ENCODE data around the gene ADCY9.
"Not testable (repeated sequence)": the region's sequence is repeated elsewhere in the genome, so short reads cannot be mapped to it uniquely, and the experiment has no call there.

The ADCY9 gene

DNA sequence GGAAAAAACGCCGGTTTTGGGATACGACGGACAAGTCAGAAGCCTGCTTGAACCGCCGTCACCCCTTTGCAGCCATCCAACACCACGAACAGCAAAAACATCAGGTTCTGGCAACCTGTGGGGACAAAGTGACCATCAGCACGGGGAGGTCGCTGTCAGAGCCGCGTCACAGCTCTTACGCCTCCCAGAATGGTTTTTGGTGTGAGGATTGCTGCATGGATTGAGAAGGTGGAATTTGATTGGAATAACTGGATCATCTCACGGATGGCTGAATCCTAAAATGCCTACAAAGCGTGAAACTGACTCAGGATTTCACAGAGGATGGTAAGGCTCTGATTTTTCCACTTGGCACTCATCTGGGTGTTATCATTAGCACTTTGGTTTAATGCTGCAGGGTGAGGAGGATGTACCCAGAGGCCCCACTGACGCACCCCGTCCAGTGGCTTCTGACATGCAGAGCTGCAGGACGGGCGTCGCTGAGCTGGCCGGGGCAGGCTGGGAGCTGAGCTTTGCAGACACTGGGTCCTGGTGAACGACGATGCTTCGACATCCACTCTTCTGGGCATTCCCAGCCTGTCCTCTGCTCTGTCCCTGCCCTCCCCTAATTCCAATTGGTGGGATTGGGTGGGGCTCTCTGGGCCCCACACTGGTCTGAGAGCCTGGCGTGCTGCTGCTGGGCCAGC, 162.4 kb downstream of the ADCY9 start:
- no peak for DNase-seq (ENCODE audit: low read depth in 1 of 2, low spot score in 1 of 2)

DNA sequence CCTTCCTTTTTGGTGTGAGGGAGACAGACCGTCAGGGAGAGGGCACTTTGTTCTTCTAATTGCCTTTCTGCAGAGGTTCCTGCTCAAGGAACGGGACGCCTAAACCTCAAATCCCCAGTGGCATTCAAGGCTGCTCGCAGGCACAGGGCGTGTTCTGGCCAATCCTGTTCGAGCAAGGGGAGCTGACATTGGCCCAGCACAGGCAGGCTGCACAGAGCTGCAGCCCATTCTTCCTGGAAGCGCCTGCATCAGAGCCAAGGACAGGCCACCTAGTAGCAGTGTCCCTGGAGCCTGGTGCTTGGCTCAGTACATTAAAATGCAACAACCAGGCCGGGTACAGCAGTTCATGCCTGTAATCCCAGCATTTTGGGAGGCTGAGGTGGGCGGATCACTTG, 163.5 kb downstream of the ADCY9 start:
- no peak for DNase-seq (ENCODE audit: low read depth in 1 of 2, low spot score in 1 of 2)

DNA sequence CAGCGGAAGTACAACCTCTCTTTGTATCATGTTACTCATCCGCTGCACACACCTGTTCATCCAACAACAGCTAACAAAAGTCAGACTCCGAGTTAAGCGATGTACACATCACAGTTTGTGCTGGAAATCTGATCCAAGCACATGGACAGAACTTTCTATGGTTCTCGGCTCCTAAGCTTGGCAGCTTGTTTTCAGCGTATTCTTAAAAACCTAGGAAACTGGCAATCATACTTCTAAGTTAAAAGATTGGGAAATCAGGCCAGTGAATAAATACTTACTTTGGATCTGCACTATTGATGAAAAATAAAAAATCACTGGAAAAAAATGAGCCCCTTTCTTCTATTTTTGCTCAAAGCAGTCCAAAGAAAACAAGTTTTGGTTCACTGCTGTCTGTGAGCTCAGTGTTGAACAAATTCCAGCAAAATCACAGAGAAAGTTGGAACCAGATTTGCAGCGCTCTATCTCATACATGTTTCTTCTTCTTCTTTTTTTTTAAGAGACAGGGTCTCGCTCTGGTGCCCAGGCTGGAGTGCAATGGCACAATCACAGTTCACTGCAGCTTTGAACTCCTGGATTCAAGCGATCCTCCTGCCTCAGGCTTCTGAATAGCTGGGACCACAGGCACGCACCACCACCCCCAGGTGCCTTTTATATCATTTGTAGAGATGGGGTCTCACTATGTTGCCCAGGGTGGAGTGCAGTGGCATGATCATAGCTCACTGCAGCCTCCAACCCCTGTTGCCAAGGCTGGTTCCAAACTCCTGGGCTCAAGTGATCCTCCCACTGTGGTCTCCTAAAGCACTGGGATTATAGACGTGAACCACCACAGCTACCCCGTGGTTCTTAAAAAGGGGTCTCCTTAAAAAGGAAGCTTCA, 164.1 kb downstream of the ADCY9 start:
- DNase-seq (ENCODE audit: low read depth in 1 of 2, low spot score in 1 of 2): no peak

DNA sequence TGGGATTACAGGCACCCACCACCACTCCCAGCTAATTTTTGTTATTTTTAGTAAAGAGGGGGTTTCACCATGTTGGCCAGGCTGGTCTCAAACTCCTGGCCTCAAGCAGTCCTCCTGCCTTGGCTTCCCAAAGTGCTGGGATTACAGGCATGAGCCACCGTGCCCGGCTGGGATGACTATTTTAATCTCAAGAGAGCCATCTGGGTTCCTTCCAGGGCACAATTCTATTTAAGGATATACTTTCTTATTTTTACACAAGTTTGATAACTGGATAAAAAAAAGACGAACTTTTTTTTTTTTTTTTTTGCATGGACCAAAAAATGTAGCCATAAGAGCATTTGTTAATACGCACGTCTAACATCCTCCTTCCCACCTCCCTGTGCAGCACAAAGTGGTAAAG, 164.9 kb downstream of the ADCY9 start:
- not testable (repeated sequence) for DNase-seq (ENCODE audit: low read depth in 1 of 2, low spot score in 1 of 2)

DNA sequence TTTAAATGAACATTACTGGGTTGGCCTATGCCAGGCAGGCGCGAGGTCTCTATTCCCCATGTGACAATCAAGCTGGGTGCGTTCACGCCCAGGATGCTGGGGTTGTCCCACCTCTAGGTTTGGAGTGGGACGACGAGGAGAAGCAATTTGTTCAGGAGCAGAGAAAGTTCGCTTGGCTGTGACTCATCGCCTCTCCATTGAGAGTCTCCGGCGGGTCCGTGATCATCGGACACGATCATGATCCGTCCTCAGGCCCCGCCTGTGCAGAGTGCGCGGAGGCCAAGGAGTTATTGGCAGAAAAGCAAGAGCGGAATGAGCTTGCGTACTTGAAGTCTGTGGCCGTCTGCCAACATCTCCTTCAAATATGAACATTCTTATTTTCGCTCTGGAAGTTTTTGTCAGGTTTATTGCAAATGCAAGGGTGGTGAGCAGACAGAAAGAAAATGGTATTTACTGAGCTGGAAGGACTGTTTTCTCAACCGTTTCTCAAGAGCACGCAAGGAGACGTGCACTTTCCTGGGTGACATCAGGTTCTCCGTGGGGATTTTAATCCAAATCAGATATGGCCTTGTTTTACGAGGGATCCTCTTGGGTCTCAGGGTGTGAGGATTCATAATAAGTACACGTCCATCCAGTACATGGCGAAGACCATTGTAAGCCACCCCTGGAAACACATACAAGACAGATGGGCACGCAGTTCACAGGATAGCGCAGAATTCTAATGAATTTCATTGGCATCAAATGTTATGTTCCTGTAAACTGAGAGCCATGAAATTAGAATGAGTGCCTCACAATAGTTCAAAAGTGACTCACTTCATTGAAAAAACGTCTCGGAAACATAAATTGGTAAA, 165.7 kb downstream of the ADCY9 start:
- DNase-seq (ENCODE audit: low read depth in 1 of 2, low spot score in 1 of 2): no peak

DNA sequence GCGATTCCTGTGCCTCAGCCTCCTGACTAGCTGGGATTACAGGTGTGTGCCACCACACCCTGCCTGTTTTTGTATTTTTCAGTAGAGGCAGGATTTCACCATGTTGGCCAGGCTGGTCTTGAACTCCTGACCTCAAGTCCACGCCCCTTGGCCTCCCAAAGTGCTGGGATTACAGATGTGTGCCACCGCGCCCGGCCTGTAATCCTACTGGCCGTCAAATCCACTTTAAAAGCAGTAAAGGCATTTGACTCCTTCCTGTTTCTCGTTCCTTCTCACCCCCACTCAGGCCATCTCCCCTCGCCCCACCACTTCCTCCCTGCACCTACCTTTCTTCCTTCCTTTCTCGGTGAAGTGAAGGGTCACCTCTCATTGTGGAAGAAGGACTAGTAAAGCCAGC, 166.3 kb downstream of the ADCY9 start:
- no peak for DNase-seq (ENCODE audit: low read depth in 1 of 2, low spot score in 1 of 2)

DNA sequence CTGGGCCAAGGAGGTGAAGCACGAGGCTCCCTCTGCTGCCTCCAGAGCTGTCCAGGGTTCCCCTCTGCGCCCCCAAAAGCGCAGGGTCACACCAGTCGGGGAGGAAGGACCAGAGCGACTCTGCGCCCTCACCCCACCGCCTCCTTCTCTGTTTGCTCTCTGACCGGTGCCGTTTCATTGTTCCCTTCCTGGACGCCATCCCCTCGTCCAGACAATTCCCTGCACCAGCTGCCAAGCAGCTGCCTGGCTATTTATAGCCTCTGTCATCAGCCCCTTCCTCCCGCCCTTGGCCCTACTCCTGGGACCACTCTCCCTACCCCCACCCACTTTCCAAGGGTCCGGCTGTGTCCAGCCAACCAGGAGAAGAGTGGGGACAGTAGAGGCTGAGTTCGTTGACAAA, 167.0 kb downstream of the ADCY9 start:
- no peak for DNase-seq (ENCODE audit: low read depth in 1 of 2, low spot score in 1 of 2)

DNA sequence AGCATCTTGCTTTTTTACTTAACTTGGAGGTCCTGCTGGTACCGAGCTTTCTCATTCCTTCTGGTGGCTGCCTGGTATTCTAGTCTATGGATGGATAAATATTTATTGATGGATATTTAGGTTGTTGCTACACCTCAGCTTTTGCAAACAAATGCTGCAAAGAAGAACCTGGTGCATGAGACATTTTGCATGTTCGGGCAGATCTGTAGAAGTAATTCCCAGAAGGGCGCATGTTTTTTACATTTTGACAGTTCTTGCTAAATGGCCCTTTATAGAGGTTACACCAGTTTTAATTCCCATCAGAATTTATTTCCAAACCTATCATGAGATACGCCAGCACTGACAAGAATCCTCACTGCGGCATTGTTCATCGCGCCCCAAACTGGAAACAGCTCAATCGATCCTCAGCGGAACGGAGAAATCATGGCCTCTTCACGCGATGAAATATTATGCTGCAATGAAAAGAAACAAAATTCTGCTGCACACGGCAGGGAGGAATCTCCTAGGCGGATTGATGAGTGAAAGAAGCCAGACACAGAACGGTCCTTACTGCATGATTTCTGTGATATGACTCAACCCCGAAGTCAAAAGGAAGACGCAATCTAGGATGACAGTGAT, 167.8 kb downstream of the ADCY9 start:
- no peak for DNase-seq (ENCODE audit: low read depth in 1 of 2, low spot score in 1 of 2)

DNA sequence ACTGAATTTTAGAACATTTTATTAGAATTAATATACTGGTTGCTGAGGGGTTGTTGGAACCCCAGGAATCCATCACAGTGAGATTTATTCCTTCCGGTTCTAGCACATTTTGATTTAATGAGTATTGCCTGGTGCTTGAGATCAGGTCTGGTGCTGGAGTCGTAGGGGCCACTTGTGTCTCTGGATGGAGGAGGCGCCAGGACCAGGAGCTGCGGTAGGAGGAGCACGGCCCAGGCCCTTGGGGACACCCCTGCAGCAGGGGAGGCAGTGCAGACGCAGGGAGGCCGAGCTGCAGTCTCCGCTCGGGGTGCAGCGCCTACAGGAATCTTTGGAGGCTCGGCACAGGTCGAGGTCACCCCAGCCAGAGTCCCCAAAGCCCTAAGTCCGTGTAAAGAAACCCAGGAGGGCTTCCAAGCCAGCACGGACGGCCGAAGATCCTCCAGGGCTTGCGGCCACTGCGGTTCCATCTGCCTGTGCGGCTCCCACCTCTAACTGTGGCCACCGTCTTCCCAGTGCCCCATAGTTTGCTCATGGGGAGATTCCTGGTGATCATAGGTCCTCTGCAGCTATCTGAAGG, 169.6 kb downstream of the ADCY9 start:
- DNase-seq (ENCODE audit: low read depth in 1 of 2, low spot score in 1 of 2): no peak

DNA sequence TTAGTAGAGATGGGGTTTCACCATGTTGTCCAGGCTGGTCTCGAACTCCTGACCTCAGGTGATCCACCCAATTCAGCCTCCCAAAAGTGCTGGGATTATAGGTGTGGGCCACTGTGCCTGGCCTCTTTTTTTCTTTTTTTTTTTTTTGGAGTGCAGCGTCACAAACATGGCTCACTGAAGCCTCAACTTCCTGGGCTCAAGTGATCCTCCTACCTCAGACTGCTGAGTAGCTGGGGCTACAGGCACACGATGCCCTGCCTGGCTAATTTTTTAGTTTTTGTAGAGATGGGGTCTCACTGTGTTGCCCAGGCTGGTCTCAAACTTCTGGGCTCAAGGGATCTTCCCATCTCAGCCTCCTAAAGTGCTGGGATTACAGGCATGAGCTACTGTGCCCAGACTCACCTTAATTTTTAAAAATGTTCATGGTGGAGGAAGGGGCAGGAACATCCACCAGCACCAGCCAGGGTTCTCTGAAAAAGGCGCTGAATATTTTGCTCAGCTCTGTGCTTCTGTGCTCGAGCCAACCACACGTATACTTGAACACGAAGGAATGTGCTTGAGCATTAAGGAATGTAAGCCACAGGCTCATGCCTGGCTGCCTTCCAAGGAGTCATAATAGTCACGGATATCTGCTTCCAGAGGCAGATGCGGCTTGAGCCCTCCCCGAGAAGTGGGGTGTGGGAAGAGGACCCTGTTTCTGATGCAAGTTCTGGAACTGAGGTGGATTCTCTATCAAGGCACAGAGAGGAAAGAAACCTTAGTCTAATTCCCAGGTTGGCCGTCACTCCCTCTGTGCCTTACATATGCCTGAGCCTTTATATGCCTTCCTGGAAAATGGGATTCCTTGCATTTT, 170.3 kb downstream of the ADCY9 start:
- no peak for DNase-seq (ENCODE audit: low read depth in 1 of 2, low spot score in 1 of 2)

DNA sequence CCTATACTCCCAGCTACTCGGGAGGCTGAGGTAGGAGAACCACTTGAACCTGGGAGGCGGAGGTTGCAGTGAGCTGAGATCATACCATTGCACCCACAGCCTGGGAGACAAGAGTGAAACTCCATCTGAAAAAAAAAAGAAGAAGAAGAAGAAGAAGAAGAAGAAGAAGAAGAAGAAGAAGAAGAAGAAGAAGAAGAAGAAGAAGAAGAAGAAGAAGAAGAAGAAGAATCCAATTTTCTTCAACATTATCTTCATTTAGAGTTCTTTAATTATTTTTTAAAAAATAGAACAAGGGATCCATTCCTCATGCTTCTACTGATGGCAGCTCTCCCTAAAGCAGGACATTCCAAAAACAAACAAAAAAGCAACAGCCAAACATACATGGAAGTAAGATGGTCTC, 171.8 kb downstream of the ADCY9 start:
- DNase-seq (ENCODE audit: low read depth in 1 of 2, low spot score in 1 of 2): not testable (repeated sequence)

DNA sequence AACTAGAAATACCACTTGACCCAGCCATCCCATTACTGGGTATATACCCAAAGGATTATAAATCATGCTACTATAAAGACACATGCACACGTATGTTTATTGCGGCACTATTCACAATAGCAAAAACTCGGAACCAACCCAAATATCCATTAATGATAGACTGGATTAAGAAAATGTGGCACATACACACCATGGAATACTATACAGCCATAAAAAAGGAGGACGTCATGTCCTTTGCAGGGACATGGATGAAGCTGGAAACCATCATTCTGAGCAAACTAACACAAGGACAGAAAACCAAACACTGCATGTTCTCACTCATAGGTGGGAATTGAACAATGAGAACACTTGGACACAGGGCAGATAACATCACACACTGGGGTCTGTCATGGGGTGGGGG, 174.1 kb downstream of the ADCY9 start:
- not testable (repeated sequence) for DNase-seq (ENCODE audit: low read depth in 1 of 2, low spot score in 1 of 2)

DNA sequence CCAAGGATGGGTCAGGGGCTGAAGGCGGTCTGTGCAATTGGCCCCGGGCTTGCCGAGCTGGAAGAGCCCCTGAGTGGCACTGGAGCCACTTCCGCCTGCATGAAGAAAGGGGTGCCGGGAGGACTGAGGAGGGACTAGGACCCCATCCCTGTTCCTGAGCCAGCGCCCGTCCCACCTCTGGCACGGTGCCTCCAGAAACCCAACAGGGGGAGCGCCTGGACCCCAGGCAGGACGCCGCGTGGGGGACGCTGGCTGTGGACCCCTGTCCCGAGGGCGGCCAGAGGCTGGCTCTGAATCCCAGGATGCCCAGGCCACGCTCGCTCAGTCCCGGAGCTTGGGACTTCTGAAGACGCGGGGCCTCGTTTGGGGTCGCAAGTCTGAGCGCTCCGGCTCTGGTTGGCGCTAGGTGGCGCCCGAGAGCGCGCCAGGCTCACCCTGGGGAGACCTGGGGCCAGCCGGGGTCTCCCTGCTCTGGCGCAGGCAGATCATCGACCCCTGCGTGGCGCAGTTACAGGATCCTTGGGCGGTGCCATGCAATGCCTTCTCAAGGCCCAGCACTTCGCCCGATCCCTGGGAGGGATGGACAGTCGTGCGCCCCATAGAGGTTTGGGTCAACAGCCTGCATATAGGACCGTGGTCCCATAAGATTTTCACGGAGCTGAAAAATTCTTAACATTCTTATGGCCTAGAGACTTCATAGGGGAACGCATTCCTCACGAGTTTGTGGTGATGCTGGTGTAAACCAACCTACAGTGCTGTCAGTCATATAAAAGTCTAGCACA, 177.2 kb downstream of the ADCY9 start:
- peak; percentile 41 to 46 for DNase-seq (ENCODE audit: low read depth in 1 of 2, low spot score in 1 of 2)

DNA sequence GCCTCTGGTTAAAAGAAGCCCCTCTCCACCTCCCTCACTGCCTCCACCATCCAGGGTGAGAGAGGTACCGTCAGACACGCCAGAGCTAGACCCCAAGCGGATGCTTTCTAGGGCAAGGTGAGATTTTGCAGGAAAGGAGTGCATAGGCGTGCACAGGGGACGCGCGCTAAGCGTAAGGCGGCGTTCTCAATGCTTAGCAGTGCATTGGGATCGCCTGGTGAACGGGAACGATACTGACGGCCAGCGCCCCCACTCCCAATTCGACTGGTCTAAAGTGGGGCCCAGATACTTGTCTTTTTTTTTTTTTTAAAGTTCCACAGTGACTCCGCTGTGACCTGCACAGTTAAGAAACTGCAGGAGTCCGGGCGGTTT, 177.8 kb downstream of the ADCY9 start:
- no peak for DNase-seq (ENCODE audit: low read depth in 1 of 2, low spot score in 1 of 2)

DNA sequence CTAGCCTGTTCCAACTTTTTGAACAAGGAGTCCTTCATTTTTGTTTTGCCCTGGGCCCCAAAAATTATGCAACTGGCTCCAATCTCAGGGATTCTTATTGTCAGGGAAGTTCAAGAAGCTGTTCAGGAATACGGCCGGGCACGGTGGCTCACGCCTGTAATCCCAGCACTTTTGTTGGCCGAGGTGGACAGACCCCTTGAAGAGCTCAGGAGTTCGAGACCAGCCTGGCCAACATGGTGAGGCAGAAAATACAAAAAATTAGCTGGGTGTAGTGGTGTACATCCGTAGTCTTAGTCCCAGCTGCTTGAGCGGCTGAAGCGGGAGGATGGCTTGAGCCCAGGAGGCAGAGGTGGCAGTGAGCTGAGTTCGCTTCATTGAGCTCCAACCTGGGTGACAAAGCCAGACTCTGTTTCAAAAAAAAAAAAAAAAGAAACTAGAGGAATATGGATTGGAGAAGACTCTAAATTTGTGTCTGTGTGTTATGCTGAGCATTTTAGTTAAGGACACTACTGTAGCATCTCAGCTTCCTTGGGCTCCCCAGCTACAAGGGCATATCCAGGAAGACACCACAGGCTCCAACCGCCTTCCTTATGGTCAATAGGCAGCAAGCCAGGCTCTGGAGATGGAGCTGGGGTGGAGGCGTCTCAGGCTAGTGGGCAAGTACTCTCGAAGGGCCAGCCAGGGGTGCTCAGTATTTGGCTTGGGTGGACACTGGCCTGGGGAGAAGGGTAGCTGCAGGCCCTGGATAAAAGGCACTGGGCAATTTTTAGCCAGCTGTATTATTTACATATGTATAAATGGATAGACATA, 179.0 kb downstream of the ADCY9 start:
- DNase-seq (ENCODE audit: low read depth in 1 of 2, low spot score in 1 of 2): no peak

DNA sequence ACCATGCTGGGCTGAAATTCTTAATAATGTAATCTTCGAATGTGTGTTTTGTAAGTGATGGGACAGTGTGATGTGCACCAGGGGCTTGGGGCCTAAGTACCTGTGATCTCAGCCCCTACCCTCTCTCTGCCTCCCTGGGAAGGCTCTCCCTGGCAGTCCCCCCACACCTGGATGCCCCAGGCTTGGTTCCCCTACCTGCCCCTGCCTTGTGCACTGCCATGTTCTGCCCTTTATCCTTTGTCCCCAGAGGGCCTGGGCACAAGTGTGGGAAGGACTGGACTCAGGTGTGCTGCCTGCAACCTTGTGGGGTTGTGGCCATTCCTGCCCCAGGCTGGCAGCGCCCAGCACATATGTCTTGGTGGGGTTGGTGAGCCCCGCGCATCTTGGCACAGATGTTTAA, 180.3 kb downstream of the ADCY9 start:
- no peak for DNase-seq (ENCODE audit: low read depth in 1 of 2, low spot score in 1 of 2)

DNA sequence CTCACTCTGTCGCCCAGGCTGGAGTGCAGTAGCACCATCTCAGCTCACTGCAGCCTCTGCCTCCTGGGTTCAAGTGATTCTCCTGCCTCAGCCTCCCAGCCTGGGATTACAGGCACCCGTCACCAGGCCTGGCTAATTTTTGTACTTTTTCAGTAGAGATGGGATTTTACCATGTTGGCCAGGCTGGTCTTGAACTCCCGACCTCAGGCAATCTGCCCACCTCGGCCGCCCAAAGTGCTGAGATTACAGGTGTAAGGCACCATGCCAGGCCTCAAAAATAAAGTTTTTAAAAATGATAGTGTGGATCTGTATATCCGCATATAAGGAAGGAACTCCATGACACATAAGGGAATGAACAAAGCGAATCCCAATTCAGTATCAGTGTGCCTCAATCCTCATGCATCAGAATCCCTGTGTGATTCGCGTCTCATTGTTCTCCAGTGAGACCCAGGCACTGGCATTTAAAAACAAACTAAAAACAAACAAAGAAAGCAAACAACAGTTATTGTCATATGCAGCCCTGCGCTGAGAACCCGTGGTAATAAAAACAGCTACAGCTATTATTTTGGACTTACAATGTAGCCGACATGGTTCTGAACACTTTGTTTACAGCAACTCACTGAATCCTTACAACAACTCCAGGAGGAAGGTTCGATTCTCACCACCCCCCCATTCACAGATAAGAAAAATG, 181.6 kb downstream of the ADCY9 start:
- no peak for DNase-seq (ENCODE audit: low read depth in 1 of 2, low spot score in 1 of 2)

DNA sequence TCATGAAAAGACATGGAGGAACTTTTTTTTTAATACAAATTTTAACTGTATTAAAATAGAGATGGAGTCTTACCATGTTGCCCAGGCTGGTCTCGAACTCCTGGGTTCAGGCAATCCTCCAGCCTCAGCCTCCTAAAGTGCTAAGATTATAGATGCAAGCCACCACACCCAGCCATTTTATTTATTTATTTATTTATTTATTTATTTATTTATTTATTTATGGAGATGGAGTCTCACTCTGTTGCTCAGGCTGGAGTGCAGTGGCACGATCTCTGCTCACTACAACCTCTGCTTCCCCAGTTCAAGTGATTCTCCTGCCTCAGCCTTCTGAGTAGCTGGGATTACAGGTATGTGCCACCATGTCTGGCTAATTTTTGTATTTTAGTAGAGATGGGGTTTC, 189.1 kb downstream of the ADCY9 start:
- DNase-seq (ENCODE audit: low read depth in 1 of 2, low spot score in 1 of 2): not testable (repeated sequence)
